Muscle of leg (tissue), 11 donors: ENCODE results near the gene PYM1. TPM values are rescaled to one million over a fixed set of nuclear protein-coding genes. Genes with fewer than 3 reads are reported as not detected.
"Not testable (repeated sequence)": the region's sequence is repeated elsewhere in the genome, so short reads cannot be mapped to it uniquely, and the experiment has no call there.

Source experiments
- DNase-seq: peaks from one replicate; pipeline ENCODE4 v3.0.0; 2013
- H3K27ac ChIP-seq: one replicate; pipeline ENCODE4 v1.5.1; 2013; ENCODE audit warnings: mild to moderate bottlenecking, low read length, control low read depth
- H3K27me3 ChIP-seq: one replicate; pipeline ENCODE4 v1.6.1; 2013; ENCODE audit warnings: low read length; ENCODE audit not compliant: control insufficient read depth, insufficient read depth
- H3K36me3 ChIP-seq: one replicate; pipeline ENCODE4 v1.6.1; 2013; ENCODE audit warnings: low read length; ENCODE audit not compliant: control insufficient read depth, insufficient read depth
- H3K4me1 ChIP-seq: one replicate; pipeline ENCODE4 v1.6.1; 2013; ENCODE audit warnings: low read length; ENCODE audit not compliant: control insufficient read depth, insufficient read depth
- H3K4me3 ChIP-seq: one replicate; pipeline ENCODE4 v1.5.1; 2013; ENCODE audit warnings: low read length, control low read depth
- H3K9me3 ChIP-seq: replicated peaks from 2 replicates; pipeline ENCODE4 v1.6.1; 2013; ENCODE audit warnings: low read depth, low read length; ENCODE audit not compliant: control insufficient read depth
- WGBS: methylation state at CpG from one replicate; pipeline ENCODE4 v1.1.5; 2013; ENCODE audit warnings: missing lambda C conversion rate; ENCODE audit not compliant: insufficient coverage; 5-methylcytosine and 5-hydroxymethylcytosine counted together
- polyA plus RNA-seq, 8 donors: library from polyadenylated mRNA; unstranded; fragments of 120-200 nt; gene quantifications; one replicate each; pipeline versions ENCODE4 v1.2.1 to v1.2.3, GENCODE V29; 2013; ENCODE audit warnings: inconsistent platforms in 1 of 8, low replicate concordance in 1 of 8; ENCODE audit not compliant: insufficient read length in 8 of 8, insufficient read depth in 1 of 8
- total RNA-seq: library from RNA; stranded (reverse); fragments of 120-200 nt; gene quantifications from one replicate; pipeline ENCODE4 v1.2.4, GENCODE V29; 2013

Gene PYM1
- total and polyA plus RNA-seq, 9 donors, result 22.1 to 26.8 (median 23.7) TPM

DNA sequence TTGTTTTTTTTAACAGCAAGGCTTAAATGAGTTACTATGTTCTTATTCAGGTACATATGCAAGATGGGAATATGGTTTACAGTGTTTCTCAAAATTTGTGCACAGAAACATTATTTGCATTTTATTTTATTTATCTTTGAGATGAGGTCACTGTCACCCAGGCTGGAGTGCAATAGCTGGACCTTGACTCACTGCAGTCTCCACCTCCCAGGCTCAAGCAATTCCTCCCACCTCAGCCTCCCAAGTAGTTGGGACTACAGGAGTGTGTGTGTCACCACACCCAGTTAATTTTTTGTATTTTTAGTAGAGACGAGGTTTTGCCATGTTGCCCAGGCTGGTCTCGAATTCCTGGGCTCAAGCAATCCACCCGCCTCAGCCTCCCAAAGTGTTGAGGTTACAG, 8.7 kb downstream of the PYM1 start:
- H3K36me3 ChIP-seq, result peaks cover 20% of the 10 kb centered on the region
- not testable (repeated sequence) for H3K27ac ChIP-seq, H3K9me3 ChIP-seq, H3K4me3 ChIP-seq, DNase-seq, H3K4me1 ChIP-seq, H3K27me3 ChIP-seq
- WGBS, result 83% methylated on average over 2 of the region's 3 CpGs

DNA sequence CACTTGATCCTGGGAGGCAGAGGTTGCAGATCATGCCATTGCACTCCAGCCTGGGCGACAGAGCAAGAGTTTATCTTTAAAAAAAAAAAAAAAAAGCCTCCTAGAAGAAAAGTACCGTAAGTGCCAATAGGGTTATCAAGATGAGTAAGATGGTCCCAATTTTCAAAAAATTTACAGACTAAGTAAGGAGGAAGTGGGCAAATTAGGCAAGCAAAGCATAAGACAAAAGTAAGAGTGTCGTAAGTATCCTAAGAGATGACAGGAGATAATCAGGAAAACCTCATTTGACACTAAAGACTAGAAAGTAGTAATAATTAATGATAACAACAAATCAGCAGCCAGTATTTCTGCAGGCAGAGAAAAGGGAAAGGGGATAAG, 12.2 kb downstream of the PYM1 start:
- Histone ChIP-seq H3K4me1 (no peaks in the 10 kb centered on the region), H3K4me3 (no peak overlapping the region), H3K9me3 (no peaks in the 10 kb centered on the region), H3K27me3 (no peaks in the 10 kb centered on the region), H3K27ac (no peak overlapping the region), H3K36me3 (peaks cover 17% of the 10 kb centered on the region)
- DNase-seq, result no peak
- WGBS, result no CpG with 5 or more reads among the region's 3 CpGs

GRCh38 chr12:55912908-55913307, 14.8 kb downstream of the PYM1 start:
- no peaks in the 10 kb centered on the region for H3K9me3 ChIP-seq
- H3K4me3 ChIP-seq, result no peak overlapping the region
- H3K27ac ChIP-seq, result no peak overlapping the region
- H3K36me3 ChIP-seq, result peaks cover 17% of the 10 kb centered on the region
- H3K27me3 ChIP-seq, result no peaks in the 10 kb centered on the region
- no peaks in the 10 kb centered on the region for H3K4me1 ChIP-seq
- no CpG with 5 or more reads among the region's 4 CpGs for WGBS
- DNase-seq, result no peak

- WGBS, result no CpG with 5 or more reads among the region's 2 CpGs
- no peak overlapping the region for H3K27ac ChIP-seq
- no peaks in the 10 kb centered on the region for H3K27me3 ChIP-seq
- DNase-seq, result no peak
- no peak overlapping the region for H3K4me3 ChIP-seq
- no peaks in the 10 kb centered on the region for H3K4me1 ChIP-seq
- peaks cover 6% of the 10 kb centered on the region for H3K36me3 ChIP-seq
- H3K9me3 ChIP-seq, result no peaks in the 10 kb centered on the region
Observed at GRCh38 chr12:55909513-55909884, 18.2 kb downstream of the PYM1 start.

- no peaks in the 10 kb centered on the region for H3K9me3 ChIP-seq
- no peak for DNase-seq
- no peak overlapping the region for H3K4me3 ChIP-seq
- 68% methylated on average over 6 of the region's 8 CpGs for WGBS
- peaks cover 4% of the 10 kb centered on the region for H3K36me3 ChIP-seq
- H3K27me3 ChIP-seq, result no peaks in the 10 kb centered on the region
- no peaks in the 10 kb centered on the region for H3K4me1 ChIP-seq
- H3K27ac ChIP-seq, result no peak overlapping the region
Observed at GRCh38 chr12:55908726-55909512, 18.8 kb downstream of the PYM1 start.

- no peak for DNase-seq
- no peak overlapping the region for H3K4me3 ChIP-seq
- no peaks in the 10 kb centered on the region for H3K4me1 ChIP-seq
- H3K36me3 ChIP-seq, result peaks cover 17% of the 10 kb centered on the region
- no peaks in the 10 kb centered on the region for H3K9me3 ChIP-seq
- H3K27ac ChIP-seq, result no peak overlapping the region
- no CpG with 5 or more reads among the region's 1 CpG for WGBS
- no peaks in the 10 kb centered on the region for H3K27me3 ChIP-seq
Observed at GRCh38 chr12:55906056-55906455, 21.6 kb downstream of the PYM1 start.

- H3K27me3 ChIP-seq, result no peaks in the 10 kb centered on the region
- no peaks in the 10 kb centered on the region for H3K4me1 ChIP-seq
- H3K9me3 ChIP-seq, result no peaks in the 10 kb centered on the region
- peaks cover 20% of the 10 kb centered on the region for H3K36me3 ChIP-seq
- 92% methylated on average over 2 of the region's 7 CpGs for WGBS
- H3K27ac ChIP-seq, result no peak overlapping the region
- no peak overlapping the region for H3K4me3 ChIP-seq
- no peak for DNase-seq
Observed at GRCh38 chr12:55901881-55902490, 25.7 kb downstream of the PYM1 start.

- Histone ChIP-seq H3K27ac (no peak overlapping the region), H3K36me3 (peaks cover 20% of the 10 kb centered on the region), H3K27me3 (no peaks in the 10 kb centered on the region), H3K9me3 (no peaks in the 10 kb centered on the region), H3K4me3 (no peak overlapping the region), H3K4me1 (no peaks in the 10 kb centered on the region)
- DNase-seq, result no peak
- no CpG with 5 or more reads among the region's 2 CpGs for WGBS
Observed at GRCh38 chr12:55899082-55899481, 28.6 kb downstream of the PYM1 start.

DNA sequence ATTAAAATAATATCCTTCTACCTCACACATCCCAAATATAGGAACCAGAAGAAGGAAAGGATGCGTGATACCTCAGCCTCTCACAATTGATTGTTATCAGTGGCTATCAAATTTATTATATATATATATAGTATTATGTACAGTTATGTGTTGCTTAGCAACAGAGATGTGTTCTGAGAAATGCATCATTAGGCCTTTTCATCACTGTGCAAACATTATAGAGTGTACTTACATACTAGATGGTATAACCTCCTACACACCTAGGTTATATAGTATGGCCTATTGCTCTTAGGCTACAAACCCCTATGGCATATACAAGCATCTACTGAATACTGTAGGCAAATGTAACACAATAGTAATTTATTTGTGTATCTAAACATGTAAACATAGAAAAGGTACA, 34.0 kb downstream of the PYM1 start:
- no CpG with 5 or more reads among the region's 1 CpG for WGBS
- DNase-seq, result no peak
- Histone ChIP-seq H3K4me3 (no peak overlapping the region), H3K27ac (no peak overlapping the region), H3K27me3 (no peaks in the 10 kb centered on the region), H3K36me3 (no peaks in the 10 kb centered on the region), H3K4me1 (no peaks in the 10 kb centered on the region), H3K9me3 (no peaks in the 10 kb centered on the region)

DNA sequence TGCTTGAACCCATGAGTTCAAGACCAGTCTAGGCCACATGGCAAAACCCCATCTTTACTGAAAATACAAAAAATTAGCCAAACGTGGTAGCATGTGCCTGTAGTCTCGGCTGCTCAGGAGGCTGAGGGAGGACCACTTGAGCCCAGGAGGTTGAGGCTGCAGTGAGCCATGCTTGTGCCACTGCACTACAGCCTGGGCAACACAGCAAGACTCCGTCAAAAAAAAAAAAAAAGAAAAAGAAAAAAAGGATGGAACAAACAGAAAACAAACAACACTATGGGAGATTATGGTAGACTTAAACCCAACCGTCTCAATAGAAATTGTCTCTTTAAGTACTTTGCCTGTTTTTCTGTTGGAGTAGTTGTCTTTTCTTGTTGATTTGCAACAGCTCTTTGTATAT, 36.4 kb downstream of the PYM1 start:
- Histone ChIP-seq H3K36me3 (no peaks in the 10 kb centered on the region), H3K27ac (no peak overlapping the region), H3K4me1 (no peaks in the 10 kb centered on the region), H3K4me3 (no peak overlapping the region), H3K27me3 (no peaks in the 10 kb centered on the region), H3K9me3 (no peaks in the 10 kb centered on the region)
- no peak for DNase-seq
- 94% methylated on average over 2 of the region's 4 CpGs for WGBS
